ENCODE results near the gene OR8D1.

The OR8D1 gene

DNA sequence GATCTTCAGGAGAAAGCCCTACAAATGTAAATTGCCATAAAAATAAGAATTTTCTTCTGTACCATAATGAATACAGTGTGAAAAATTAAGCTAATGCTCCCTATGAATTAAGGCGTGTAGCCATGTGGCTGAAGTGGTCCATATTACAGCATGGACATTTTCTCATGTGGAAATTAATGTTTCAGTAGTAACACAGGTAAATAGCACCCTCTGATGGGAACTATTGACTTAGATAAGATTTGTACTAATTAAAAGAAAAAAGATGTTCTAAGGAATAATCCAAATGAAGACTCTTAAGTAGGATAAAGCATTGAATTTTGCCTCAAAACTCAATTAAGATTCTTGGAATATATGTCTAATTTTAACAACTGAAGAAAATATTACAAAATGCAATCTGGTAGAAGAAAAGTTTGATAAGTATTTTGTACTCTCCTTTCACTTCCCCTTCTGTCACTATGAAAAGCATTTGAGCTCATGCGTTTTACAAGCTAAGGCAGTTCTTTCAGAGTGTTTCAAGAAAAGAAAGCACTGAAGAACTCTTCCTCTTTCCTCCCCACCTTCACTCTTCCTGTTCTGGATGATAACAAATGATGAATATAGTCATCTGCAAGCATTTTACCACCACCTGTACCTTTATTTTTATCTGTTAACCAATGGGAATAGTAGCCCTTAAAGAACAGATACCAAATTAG, 16.2 kb upstream of the OR8D1 start:
- no peak overlapping the region for H3K27ac ChIP-seq
- TF ChIP-seq, protein P1, sequence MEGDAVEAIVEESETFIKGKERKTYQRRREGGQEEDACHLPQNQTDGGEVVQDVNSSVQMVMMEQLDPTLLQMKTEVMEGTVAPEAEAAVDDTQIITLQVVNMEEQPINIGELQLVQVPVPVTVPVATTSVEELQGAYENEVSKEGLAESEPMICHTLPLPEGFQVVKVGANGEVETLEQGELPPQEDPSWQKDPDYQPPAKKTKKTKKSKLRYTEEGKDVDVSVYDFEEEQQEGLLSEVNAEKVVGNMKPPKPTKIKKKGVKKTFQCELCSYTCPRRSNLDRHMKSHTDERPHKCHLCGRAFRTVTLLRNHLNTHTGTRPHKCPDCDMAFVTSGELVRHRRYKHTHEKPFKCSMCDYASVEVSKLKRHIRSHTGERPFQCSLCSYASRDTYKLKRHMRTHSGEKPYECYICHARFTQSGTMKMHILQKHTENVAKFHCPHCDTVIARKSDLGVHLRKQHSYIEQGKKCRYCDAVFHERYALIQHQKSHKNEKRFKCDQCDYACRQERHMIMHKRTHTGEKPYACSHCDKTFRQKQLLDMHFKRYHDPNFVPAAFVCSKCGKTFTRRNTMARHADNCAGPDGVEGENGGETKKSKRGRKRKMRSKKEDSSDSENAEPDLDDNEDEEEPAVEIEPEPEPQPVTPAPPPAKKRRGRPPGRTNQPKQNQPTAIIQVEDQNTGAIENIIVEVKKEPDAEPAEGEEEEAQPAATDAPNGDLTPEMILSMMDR (conservative IDR thresholded peaks at IDR 0.05): peak; percentile 12; the same call in 1 of the 2 replicates

DNA sequence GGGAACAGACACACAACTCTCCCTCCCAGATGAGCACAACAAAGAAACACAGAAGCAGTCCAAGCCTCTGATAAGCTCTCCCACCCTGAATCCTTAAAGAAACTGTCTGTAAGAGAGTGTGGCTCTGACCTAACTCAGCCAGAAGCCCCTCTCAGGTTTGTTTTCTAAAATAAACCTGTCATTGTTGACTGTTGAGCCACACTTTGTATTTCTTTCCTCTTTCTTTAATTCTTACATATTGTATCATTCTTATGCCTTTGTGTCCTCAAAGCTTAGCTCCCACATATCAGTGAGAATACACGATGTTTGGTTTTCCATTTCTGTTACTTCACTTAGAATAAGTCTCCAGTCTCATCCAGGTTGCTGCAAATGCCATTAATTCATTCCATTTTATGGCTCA, 14.0 kb upstream of the OR8D1 start:
- no peak overlapping the region for H3K27ac ChIP-seq
- TF ChIP-seq, protein P1 (conservative IDR thresholded peaks at IDR 0.05): no peak

DNA sequence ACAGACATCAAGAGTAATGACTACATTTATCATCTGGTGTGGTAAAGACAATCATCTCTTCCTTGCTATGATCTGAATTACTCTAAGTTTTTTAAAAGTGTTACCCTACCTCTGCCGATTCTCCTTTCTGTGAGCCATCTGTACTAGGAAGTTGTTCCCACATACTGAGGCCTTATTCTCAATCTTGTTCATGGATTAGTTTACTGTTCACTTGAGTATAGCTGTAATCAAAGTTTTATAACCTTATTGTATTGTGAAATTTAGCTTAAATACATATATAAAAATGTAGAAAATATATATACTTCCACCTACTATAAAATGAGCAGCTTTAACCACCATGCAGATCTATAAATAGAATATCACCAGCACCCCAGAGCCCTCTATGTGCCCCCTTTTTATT, 8.6 kb upstream of the OR8D1 start:
- H3K27ac ChIP-seq: no peak overlapping the region
- TF ChIP-seq, protein P1 (conservative IDR thresholded peaks at IDR 0.05): no peak

DNA sequence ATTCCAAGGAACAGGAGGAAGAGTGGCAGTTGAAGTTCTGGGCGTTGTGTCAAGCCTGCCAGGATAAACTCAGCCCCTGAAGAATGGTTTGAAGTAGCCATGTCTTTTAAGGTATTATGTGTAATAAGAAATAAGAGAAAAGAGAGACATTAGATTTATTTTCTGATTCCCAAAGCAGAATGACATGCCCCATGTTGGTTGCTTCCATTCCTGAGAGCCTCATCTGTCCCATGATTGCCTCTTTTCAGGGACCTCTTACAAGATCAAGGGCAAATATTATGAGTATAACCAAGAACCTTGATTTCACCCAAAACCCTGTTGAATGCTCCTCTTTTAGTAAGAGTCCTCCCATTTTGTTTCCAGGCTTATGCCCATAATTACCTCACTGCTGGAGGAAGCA, 6.3 kb upstream of the OR8D1 start, which contains the start of gene OR8D2:
OR8D2 (minus strand) TSS at position 101 of the 400 bp plus-strand sequence; CDS start at position 101, 0 bp downstream.
- H3K27ac ChIP-seq: no peak within 1 kb of the TSS
- TF ChIP-seq, protein P1 (conservative IDR thresholded peaks at IDR 0.05): no peak

DNA sequence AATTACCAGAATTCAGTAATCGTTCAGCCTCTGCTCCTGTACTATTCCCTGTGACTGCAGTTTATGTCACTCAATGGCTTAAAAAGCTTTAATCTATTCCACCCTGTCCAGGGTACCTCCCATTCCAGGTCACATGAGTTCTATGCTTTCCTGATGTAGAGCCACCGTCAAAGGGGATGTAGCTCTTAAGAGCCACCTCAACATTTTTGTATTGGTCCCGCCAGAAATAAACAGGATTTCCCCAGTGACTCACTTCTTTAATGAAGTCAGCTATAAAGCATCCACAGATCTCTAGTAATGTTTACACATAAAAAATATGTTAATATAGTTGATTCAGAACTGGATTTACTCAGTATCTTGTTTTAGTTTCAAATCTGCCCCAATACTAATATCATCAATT, 1.3 kb upstream of the OR8D1 start:
- H3K27ac ChIP-seq: no peak overlapping the region
- TF ChIP-seq, protein P1 (conservative IDR thresholded peaks at IDR 0.05): no peak

DNA sequence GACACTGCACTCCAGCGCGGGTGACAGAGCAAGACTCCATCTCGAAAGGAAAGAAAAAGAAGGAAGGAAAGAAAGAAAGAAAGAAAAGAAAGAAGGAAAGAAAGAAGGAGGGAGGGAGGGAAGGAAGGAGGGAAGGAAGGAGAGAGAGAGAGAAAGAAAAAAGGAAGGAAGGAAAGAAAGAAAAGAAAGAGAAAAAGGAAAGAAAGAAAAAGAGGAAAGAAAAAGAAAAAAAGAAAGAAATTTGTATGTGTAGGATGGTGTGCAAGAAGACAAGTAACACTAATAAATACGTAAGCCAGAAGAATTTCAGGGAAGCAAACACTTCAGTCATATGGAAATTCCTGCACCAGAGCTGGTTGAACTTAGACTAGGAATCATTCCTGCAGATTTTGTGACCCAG, 618 bp downstream of the OR8D1 start:
- no peak overlapping the region for H3K27ac ChIP-seq
- TF ChIP-seq, protein P1 (conservative IDR thresholded peaks at IDR 0.05): no peak

DNA sequence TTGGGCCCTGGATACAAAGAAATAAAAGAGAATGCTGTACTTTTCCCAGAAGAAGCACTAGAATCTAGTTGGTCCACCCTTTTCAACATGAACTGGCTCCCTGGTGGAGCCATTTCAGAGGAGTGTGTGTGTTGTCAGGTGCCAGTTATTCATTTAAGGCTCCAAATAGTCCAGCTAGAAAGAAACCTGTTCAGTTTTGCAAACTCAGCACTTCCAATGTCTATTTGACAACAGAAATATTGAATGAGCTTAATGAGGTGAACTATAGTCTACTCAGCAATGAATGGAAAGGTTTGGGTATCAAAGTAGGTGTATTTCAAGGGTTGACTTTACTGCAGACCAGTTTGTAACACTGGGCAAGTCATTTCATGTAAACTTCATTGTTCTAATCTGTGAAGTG, 2.1 kb downstream of the OR8D1 start:
- TF ChIP-seq, protein P1 (conservative IDR thresholded peaks at IDR 0.05): no peak
- H3K27ac ChIP-seq: no peak overlapping the region

All from VCaP (cell line).